Transverse colon (tissue), 3 donors: ENCODE data around the gene PAQR4.

Experiments used
- CTCF ChIP-seq, 5 experiments: fragments of 200-600 bp in 3 of 5; fragments of 450-650 bp in 2 of 5; sonication (generic) in 3 of 5; IDR thresholded peaks; 1 replicate in 2 of 5; 2 replicates in 3 of 5; pipeline ENCODE4 v1.5.1; 2016 to 2017; ENCODE audit warnings: antibody characterized with exemption in 5 of 5, inconsistent platforms in 3 of 5, mild to moderate bottlenecking in 2 of 5, moderate library complexity in 1 of 5
- EP300 ChIP-seq: sonication (generic); formaldehyde crosslinking; IDR thresholded peaks from one replicate; pipeline ENCODE4 v1.6.1; 2017; ENCODE audit warnings: antibody characterized with exemption, low read depth
- POLR2A ChIP-seq: fragments of 450-650 bp; IDR thresholded peaks from one replicate; pipeline ENCODE4 v1.6.1; 2016; ENCODE audit warnings: antibody characterized with exemption, mild to moderate bottlenecking, moderate library complexity

GRCh38 chr16:2985462-2985861 is 16.3 kb downstream of the PAQR4 start:
- TF ChIP-seq POLR2A (no peak), CTCF (IDR thresholded peaks at IDR 0.05) (no peak), EP300 (no peak)
